Right renal cortex interstitium (tissue), 3 donors: Measurements from ENCODE around the gene ARHGAP24. TPM values are rescaled to one million over a fixed set of nuclear protein-coding genes. Genes with fewer than 3 reads are reported as not detected.
"Not testable (repeated sequence)": the region's sequence is repeated elsewhere in the genome, so short reads cannot be mapped to it uniquely, and the experiment has no call there.

ENCODE experiments used
- DNase-seq, 3 donors: peaks; one replicate each; pipeline ENCODE4 v3.0.0-alpha.2; 2013; ENCODE audit warnings: low read depth in 3 of 3, low spot score in 2 of 3
- polyA plus RNA-seq, 3 donors: library from polyadenylated mRNA; unstranded; fragments of 120-200 nt; gene quantifications; one replicate each; pipeline ENCODE4 v1.2.1, GENCODE V29; 2013; ENCODE audit not compliant: insufficient read length in 3 of 3

Gene ARHGAP24
- polyA plus RNA-seq, 3 donors = 130 to 142 (median 138) TPM

- DNase-seq = no peak
These were observed 7.2 kb downstream of the ARHGAP24 start for GRCh38 chr4:85482010-85482738.

DNA sequence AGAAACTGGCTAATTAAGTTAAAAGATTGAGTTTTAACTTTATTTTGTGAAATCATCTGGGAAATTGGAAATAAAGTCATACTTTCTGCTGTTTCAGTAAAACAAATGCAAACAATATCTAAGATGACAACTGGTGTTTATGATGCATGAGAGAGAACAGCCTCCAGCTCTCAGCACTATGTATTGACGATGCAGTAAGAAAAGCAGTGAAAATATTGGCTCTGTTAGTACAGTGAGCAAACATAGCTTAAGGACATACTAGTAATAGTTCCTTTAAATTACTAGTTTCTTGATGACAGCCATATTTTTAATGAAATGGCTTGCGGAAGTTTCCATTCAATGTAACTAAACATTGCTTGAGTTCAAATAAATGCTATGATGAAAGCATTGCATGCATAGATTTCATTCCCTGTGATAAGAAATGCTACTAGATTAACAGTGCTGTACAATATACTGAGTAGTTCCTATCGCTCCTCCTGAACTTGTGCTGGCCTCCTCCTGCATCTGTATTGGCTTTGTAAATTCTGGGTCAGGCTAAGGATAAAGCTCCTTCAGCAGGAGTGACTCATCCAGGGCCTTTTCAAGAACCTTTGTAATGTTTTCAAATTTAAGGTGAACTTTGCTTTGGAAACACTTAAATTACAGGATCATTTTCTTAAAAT lies 11.6 kb downstream of the ARHGAP24 start:
- DNase-seq = no peak

GRCh38 chr4:85488416-85488815 lies 13.5 kb downstream of the ARHGAP24 start:
- no peak for DNase-seq

- no peak for DNase-seq
These were observed 14.5 kb downstream of the ARHGAP24 start for GRCh38 chr4:85489273-85489981.

DNA sequence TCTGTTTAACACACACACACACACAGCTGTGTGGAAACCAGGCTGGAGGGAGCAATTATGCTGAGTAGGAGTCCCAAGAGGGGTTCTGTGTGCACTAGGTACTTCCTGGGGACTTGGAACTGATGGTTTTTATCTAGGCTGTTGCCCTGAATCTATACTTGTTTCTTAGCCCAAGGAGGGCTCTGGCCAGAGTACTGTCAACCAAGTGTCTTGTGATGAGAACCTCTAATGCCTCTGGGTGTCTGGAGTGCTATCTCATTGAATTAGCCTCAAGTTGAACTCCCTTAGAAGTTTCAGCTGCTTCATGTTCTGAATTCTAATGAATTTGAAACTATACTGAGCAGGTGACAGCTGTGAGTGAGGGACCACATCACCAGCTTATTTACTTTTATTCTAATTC lies 16.6 kb downstream of the ARHGAP24 start:
- DNase-seq = no peak

DNA sequence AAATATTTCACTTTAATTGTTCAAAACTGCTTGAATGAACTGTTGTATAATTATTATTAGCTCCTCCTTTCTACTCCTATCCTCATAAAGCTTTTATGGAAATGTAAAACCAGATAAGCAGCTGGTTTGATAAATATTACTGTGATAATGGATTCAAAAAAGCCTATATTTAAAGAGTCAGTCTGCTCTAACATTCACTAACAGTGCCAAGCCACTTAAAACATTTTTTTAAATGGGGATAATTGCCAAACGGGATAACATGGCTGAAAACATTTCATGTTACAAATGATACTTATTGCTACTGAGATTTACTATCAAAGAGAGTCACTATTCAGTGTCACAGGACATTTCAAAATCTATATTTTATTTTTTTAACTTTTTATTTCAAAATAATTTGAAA lies 17.4 kb downstream of the ARHGAP24 start:
- no peak for DNase-seq

DNA sequence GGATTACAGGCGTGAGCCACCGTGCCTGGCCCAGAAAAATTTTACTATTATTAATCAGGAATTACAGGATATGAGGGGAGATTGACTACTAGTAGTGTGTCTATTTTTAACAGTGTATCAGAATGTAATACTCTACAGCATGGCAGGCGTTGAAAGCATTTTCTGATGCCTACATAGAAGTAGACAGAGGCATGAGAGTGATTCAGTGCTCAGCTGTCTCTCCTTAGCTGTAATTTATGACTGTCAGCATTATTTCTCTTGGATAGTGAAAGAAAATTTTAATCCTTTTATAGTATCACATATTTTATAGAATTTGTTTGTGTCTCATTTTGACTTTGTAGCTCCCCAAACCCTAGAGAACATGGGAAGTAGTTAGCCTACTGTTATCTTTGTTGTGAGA lies 20.7 kb downstream of the ARHGAP24 start:
- DNase-seq = no peak

DNA sequence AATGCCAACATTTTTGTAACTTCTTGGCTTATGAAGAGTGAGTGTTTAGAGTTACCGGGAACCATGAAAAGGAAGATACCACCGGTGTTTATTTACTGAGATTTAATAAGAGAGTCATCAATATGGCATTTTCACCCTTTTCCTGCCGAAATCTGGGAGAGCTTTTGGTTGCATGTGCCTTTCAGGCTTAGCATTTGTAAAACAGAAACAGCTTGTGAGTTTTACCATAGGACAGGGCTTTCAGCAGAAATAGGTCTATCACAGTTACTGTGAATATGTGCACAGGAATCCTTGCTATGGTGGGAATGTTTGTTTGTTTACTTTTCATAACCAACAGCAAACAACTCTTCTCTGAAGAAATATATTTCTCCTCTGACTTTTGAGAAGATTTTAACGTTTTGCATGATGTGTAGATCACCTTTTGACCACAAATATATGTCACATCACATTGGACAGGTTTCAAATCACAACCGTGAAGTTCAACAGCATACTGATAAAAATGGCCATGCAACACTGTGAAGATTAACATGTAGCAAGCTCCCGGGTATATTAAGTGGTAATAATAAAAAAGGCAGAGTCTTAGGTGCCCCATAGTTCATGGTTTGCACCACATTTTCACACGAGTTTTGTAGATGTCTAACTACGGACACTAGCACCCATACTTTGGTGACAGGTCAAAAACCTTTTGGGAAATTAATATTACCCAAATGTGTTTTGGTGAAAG lies 21.3 kb downstream of the ARHGAP24 start:
- no peak for DNase-seq

DNA sequence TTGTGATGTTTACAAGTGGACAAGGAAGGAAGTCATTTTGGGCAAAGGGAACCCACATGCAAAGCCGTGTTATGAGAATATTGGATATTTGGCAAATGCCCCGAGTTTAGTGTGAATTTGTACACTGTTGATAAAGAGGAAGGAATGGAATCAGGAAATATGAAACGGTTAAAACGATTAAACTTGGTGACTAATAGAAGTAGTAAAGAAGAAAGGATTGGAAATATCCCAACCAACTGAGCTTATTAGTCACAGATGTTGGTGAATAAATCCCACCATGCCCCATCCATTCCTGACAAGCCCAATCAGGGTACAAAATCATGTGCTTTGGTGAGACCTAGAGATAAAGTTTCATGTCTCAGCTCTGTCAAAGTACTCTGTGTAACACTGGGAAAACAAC lies 22.0 kb downstream of the ARHGAP24 start:
- DNase-seq = no peak

DNA sequence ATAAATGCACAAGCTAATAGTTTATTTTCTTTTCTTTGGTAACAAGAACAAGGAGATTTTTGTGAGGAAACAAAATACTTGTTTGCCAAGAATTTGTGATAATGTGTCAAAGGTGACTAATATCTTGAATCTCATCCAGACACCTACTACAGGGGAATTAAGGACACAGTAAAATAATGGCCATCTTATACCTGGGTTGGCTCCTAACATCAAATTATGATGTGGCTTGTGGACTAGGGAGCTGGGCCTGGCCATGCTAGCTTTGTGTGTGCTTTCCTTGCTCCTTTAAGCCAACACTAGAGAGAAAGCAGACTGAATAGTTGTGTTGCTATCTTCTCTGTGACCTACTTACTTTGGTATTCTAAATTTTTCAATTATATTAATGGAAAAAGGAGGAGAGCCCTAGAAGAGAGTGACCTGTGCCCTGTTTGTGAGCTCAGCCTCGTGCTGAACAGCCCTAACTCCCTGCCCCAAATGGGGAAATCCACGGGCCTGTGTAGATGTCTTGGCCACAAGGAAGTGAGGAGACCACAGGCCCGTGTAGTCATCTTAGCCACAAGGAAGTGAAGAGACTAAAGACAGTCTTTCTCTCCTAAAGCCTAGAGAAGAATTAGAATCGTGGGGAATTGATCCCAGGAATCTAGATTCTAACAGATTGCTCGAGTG lies 23.3 kb downstream of the ARHGAP24 start:
- DNase-seq = no peak

DNA sequence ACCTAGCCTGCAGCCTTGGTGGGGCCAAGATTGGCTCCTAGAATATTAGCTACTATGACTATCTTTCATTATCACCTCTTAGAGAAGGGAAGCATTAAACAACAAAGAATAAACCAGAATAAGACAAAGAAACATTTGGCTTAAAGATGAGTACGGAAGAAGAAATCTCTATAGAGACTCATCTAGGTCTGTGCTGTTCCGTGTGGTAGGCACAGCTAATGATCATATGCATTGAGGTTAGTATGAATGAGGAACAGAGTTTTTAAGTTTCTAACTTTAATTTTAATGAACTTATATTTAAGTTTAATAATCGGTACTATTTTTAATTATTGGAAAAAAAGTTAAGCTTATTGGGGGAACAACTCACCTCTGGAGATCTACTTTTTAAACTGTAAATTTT lies 24.6 kb downstream of the ARHGAP24 start:
- no peak for DNase-seq

DNA sequence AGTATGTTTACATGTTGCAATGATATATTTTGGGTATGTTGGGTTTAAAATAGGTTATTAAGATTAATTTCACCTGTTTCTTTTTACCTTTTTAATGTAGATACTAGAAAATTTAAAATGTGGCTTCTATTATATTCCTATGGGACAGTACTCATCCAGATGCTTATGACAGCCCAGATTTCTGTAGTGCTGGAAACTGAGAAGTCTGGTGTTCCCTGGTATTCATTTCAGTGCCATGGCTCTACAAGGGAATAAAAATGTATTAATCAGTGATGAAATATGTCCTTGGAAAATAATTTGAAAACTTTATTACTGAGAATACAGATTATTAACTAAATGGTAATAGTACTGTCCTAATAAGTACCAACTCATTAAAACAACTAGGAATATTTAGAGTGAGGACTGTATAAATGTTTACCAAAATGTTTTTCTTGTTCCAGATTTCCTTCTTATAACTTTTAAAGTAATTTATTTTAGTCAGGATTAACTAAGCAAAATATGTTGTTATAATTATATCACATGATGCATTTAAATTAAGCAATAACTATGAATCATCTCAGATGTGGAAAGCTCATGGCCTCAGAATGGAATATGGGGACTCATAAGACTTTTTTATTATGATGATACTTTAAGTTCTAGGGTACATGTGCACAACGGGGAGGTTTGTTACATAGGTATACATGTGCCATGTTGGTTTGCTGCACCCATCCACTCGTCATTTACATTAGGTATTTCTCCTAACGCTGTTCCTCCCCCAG lies 25.3 kb downstream of the ARHGAP24 start:
- DNase-seq = no peak

GRCh38 chr4:85501145-85501544 lies 26.2 kb downstream of the ARHGAP24 start:
- not testable (repeated sequence) for DNase-seq

GRCh38 chr4:85508654-85509053 lies 33.7 kb downstream of the ARHGAP24 start:
- no peak for DNase-seq

GRCh38 chr4:85509882-85510631 lies 35.1 kb downstream of the ARHGAP24 start:
- no peak for DNase-seq

DNA sequence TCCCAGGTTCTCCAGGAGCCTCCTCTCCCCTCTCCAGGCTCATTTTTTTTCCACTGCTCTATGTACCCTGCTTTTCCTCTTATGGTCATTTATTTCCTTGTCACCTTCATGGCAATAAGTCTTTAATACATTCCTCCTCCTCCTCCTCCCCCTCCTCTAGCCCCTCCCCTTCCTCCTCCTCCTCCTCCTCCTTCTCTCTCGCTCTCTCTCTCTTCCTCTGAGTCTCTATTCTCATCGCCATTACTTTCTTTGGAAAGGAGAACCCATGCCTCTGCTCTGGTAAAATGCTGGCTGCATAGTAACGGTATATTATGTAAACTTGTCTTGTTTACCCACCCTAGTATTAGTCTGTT lies 35.7 kb downstream of the ARHGAP24 start:
- no peak for DNase-seq

DNA sequence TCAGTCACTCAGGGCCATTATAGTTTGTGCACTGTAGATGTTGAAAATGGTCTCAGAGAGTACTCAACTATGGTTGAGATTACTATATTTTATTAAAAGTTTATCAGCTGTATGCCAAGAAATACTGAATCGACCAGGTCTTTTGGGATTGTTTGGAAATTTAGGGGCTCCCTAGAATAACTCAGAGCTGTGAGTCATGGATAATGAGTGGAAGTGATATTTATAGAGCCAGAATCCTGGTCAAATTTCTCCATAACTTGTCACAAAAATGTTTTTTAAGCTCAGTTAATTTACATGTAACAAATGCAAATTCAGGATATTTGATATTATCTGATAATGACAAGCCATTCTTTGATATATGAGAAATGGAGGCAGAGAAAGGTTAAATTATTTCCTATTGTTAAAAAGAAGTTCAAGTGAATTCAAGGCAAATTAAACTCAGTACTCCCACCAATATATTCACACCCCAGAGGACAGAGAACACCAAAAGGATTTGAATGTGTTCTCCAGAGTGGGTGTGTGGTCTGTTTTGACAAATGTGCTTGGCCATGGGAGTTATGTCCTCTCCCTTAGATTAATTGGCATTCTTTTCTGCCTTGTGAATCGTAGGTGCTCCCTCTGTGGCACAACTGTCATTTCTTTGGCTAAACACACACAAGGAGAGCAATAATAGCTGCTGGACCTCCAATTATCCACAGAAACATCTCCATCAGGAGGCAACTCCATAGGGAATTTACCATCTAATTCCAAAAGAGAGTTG lies 37.7 kb downstream of the ARHGAP24 start:
- DNase-seq = no peak

- no peak for DNase-seq
These were observed 39.2 kb downstream of the ARHGAP24 start for GRCh38 chr4:85514117-85514516.

DNA sequence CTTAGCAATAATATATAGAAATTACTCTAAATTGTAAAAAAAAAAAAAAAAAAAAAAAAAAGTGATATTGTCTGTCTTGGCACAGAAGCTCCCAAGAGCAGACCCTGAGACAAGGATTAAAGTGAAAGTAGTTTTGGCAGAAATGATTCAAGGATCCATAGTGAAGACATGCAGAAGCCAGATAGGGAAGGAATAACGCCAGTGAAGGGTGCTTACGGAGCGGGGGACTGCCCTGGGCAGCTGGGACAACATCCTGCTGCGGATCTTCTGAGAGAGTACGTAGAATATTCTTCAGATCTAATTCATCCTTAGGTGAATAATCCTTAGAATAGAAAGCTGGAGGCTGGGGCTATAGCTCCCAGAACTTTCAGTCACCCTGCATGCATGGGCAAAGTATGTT lies 39.8 kb downstream of the ARHGAP24 start:
- DNase-seq = no peak
